HG02943 (cell line): ENCODE measurements around the gene STX8.
"Not testable (repeated sequence)": the region's sequence is repeated elsewhere in the genome, so short reads cannot be mapped to it uniquely, and the experiment has no call there.

Experiments used
- ATAC-seq: cut with Tn5 transposase; IDR thresholded peaks from one replicate; pipeline ENCODE4 v1.9.1; 2021; ENCODE audit warnings: mild to moderate bottlenecking, low read depth, moderate library complexity; ENCODE audit not compliant: unreplicated experiment

STX8 gene

DNA sequence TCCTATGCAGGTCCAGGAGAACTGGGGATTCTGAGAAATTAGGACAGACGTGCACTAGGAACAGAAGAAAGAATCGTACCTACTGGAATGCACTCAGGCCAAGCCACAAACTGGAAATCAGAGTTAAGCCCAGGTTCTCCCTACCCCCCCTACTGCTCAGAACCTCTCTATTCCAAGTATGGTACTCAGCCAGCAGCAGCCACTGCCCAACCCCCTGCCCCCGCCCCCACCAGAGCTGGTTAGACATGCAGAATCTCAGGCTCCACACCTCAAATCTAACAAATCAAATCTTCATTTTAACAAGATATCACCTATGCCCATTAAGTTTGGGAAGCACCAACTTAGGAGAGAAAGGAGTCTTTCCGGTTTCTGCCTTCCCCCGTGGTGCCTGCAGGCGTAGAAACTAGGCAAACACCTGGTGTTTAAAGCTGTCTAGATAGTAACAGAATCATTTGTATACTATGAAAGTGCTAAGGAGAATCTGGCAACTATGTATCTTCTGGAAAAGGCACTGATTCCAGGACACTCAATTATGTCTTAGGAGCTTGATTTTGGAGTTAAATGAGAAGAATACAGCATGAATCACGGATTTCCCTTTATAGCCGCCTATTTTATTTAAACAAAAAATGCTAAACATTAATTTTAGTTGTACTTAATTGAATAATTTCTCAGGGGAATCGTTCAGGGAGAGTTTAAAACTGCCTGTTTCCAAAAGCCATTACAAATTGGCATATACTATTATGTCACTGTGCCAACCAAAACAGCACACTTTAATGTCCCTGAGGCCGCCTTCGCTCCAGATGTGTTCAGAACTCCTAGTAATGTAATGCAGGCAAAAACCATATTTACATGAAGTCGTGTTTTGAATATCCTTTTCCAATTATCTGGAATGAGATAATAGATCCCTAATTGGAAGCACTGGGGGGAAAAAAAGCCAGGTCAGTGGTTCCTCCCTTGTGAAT lies 166.5 kb downstream of the STX8 start:
- no peak for ATAC-seq

DNA sequence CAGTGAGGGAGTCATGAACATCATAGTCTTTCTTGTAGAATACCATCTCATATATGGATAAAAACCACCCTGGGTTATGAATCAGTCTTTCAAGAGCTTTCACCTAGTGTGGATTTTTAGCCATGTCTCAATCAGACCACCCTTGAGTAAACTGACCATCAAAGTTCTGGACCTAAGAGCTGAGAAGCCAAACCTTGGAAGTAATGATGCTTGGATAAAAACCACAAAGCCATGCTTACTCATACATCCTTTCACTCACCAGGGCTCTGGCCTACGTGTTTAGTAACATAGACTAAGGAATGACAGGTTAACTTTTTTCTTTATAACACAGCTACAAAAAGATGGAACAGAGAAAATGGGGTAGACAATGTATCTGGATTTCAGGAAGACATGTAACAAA lies 167.2 kb downstream of the STX8 start:
- no peak for ATAC-seq

DNA sequence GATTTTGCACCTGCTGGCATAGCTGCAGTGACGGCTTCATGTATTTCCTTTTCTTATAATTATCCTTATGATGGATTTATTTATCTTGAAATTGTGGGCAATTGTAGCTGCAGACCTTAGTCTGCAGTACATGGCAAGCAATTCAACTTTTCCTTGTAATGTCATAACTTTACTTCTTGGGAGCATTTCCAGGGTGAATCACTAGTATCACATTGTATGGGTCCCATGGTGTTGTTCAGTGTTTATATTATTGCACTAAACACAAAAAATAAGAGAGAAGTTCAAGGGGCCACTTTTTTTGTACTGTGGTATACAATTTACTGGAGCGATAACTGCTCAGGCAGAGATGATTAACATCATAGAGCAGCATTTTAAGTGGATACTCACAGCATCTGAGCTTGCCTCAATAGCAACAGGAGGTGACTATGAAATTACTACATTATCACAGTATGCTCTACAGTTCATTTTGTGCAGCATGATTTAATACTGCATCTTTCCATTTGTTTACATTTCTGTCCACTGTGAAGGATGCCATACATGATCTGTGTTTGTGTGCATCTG lies 169.5 kb downstream of the STX8 start:
- ATAC-seq = no peak

DNA sequence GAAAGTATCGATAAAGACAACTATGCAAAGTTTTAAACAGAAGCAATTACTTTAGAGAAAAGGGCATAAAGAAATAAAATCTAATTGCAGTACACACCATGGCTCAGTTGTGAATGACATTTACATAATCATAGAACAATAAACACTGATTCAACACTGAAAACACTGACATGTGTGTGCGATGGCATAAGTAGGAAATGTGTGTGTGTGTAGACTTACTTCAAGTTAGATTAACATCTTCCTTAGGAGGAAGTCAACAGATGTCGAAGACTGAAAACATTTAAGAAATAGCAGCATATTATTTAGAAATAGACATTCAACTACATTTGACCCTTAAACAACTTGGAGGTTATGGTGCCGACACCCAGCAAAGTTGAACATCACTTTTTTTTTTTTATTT lies 172.4 kb downstream of the STX8 start:
- ATAC-seq = no peak

DNA sequence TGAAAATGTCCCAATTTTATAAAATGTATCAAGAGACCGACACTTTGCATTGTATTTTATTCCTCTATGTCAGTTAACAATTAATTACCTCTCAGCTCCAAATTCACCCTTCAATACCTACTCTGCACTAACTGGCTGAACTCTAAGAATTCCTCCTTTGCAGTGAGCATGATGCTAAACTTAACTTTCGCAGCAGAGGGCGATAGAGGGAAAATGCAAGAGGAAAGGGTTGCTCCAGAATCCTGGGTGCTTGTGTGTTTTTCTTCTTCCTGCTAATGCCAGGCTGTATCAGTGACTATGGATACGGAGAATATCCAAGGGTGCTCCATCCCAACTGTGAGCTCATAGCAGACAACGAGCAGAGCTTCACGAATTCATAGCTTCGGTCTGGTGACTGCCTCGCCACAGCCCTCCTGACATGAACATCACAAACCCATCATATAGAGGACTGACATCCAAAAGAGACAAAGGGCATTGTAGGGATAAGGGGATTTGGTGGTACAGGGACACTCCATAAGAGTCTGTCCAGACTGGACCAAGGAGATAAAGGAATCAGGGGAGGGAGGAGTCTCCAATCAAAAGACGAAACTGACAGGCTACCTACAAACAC lies 172.9 kb downstream of the STX8 start:
- no peak for ATAC-seq

GRCh38 chr17:9401434-9401833 lies 174.2 kb downstream of the STX8 start:
- ATAC-seq = no peak

DNA sequence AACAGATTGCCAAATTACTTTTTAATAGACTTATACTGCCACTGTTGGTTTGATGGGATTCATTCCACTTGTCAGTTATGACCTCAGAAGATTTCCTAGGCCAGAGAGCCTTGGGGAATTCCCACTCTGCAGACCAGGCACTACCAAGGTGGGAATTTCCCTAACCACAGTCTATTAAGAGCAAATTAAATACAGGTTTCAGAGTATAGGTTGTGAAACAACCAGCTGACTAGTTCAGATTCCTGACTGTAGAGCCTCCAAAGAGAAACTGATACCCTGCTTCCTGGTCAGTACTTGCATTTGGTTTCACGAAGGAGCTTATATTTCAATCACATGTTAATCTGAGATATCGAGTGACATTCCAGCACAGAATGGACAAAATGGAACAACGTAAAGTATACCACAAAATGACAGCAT lies 186.5 kb downstream of the STX8 start:
- no peak for ATAC-seq

DNA sequence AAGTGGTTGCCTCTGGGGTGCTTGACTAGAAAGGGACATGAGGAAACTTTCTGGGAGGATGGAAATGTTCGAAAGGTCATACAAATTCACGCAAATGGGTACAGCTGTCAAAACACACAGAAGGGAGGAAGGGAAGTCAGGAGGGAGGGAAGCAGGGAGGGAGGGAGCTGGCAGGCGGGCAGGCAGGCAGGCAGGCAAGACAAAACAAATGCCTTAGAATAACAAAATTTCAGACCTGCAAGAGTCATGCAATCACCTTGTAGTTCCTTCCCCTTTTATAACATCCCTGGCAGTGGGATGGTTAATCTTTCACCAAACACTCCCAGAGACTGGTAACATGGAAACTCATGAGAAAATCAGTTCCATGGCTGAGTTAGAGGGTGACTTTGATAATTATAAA lies 189.2 kb downstream of the STX8 start:
- no peak for ATAC-seq

- ATAC-seq = no peak
Observed at GRCh38 chr17:9383826-9384225, 191.8 kb downstream of the STX8 start.

GRCh38 chr17:9382626-9383025 lies 193.0 kb downstream of the STX8 start:
- ATAC-seq = no peak

DNA sequence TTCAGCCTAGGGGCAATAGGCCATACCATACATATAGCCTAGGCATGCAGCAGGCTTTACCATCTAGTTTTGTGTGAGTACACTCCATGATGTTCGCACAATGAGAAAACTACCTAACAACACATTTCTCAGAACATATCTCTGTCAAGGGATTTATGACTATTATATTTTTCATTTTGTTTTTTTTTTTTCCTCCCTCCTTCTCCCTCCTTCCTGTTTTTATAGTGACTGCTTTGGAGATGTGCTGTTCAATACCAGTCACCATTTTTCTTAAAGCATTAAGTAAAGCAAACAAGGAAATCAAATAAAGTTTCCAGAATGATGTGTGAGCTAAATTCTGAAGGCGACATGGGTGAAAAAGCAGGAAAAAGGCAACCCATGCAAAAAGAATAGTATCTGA lies 194.6 kb downstream of the STX8 start:
- ATAC-seq = no peak

GRCh38 chr17:9380361-9380760 lies 195.3 kb downstream of the STX8 start:
- ATAC-seq = no peak

DNA sequence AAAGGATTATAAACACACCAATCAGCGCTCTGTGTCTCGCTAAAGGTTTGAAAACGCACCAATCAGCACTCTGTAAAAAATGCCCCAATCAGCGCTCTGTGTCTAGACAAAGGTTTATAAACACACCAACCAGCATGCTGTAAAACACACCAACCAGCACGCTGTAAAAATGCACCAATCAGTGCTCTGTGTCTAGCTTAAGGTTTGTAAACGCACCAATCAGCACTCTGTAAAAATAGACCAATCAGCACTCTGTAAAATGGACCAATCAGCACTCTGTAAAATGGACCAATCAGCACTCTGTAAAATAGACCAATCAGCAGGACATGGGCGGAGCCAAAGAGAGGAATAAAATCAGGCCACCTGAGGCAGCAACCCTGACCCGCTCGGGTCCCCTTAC lies 199.4 kb downstream of the STX8 start:
- not testable (repeated sequence) for ATAC-seq

- no peak for ATAC-seq
Observed at GRCh38 chr17:9371019-9371418, 204.6 kb downstream of the STX8 start.

GRCh38 chr17:9370467-9370866 lies 205.2 kb downstream of the STX8 start:
- ATAC-seq = no peak

DNA sequence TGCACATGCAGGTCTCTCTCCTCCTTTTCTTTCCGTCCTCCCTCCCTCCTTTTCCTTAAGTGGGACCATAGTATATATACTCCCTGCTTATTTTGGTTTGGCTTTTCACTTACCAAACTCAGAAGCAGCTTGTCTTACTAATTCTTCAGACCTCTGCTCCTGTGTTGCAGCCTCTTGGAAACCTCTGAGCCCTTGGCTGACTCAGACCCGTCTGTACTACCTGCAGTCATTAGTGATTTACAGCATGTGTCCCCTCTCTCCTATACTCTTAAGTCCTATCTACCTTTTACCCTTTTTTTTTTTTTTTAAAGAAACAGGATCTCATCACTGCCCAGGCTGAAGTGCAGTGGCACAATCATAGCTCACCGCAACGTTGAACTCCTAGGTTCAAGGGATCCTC lies 207.0 kb downstream of the STX8 start:
- no peak for ATAC-seq

DNA sequence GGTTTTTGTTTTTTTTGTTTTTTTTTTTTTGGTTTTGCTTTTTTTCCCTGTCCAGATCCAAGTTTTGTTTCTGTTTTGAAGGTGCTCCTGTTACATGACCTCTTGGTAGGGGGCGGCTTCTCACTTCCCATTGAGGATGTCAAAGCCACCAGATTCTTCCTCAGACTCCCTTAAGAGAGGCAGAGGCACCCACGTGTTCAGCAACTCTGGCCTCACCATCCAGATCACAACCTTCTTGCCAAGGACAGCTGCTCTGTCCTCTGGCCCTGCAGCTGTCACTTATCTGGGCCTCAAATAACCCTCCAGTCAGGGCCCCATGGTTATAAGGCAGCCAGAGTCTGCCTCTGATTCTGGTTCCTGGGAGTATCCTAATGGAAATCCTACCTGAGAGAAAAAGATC lies 208.5 kb downstream of the STX8 start:
- ATAC-seq = no peak

- no peak for ATAC-seq
Observed at GRCh38 chr17:9364837-9365430, 210.7 kb downstream of the STX8 start.

- ATAC-seq = no peak
Observed at GRCh38 chr17:9363440-9364350, 211.9 kb downstream of the STX8 start.
